Adipocyte (in vitro differentiated cells): Measurements from ENCODE around the gene TP53I13.
"Not testable (repeated sequence)": the region's sequence is repeated elsewhere in the genome, so short reads cannot be mapped to it uniquely, and the experiment has no call there.

ENCODE experiments used
- DNase-seq: peaks from one replicate; pipeline ENCODE4 v3.0.0-alpha.2; 2015; ENCODE audit warnings: low read depth
- H3K27me3 ChIP-seq: replicated peaks from 2 replicates; pipeline ENCODE4 v1.7.0; 2013; ENCODE audit warnings: mild to moderate bottlenecking, low read length, moderate library complexity; ENCODE audit not compliant: control insufficient read depth, insufficient read depth
- H3K36me3 ChIP-seq: 2 replicates; pipeline ENCODE4 v1.7.0; 2013; ENCODE audit warnings: low read length, mild to moderate bottlenecking, moderate library complexity; ENCODE audit not compliant: control insufficient read depth, insufficient read depth, severe bottlenecking
- H3K4me1 ChIP-seq: 2 replicates; pipeline ENCODE4 v1.7.0; 2013; ENCODE audit warnings: mild to moderate bottlenecking, low read length, moderate library complexity; ENCODE audit not compliant: control insufficient read depth, insufficient read depth
- H3K4me3 ChIP-seq: 2 replicates; pipeline ENCODE4 v1.7.0; 2013; ENCODE audit warnings: mild to moderate bottlenecking, low read length, moderate library complexity
- H3K9ac ChIP-seq: 2 replicates; pipeline ENCODE4 v1.7.0; 2013; ENCODE audit warnings: mild to moderate bottlenecking, low read length, moderate library complexity
- H3K9me3 ChIP-seq: 2 replicates; pipeline ENCODE4 v1.7.0; 2013; ENCODE audit warnings: mild to moderate bottlenecking, low read length, moderate library complexity; ENCODE audit not compliant: control insufficient read depth

Gene TP53I13

DNA sequence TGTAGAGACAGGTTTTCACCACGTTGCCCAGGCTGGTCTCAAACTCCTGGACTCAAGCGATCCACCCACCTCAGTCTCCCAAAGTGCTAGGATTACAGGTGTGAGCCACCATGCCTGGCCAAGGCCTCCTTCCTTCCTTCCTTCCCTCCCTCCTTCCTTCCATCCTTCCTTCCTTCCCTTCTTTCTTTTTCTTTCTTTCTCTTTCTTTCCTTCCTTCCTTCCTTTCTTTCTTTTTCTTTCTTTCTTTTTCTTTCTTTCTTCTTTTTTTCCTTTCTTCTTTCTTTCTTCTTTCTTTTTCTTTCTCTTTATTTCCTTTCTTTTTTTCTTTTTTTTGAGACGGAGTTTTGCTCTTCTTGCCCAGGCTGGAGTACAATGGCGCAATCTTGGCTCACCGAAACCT is 10.4 kb upstream of the TP53I13 start:
- DNase-seq, H3K27me3 ChIP-seq, H3K9ac ChIP-seq, H3K9me3 ChIP-seq, H3K4me3 ChIP-seq: not testable (repeated sequence)
- H3K36me3 ChIP-seq: peaks cover 27% of the 10 kb centered on the region
- peaks cover 25% of the 10 kb centered on the region for H3K4me1 ChIP-seq

DNA sequence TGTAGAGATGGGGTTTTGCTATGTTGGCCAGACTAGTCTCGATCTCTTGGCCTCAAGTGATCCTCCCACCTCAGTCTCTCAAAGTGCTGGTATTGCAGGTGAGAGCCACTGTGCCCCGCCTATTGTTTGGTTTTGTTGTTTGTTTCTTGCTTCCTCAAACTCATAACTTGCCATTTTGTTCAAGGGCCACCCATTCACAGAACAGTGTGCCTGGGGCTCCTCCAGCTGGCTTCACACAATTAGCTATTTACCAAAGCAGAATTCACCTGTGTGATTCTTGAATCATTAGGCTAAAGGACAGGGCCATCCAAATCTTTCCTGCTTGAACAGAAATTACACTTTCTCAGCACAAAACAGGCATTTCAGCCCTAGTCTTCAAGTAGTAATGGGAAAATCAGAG is 8.9 kb upstream of the TP53I13 start:
- H3K27me3 ChIP-seq: no peaks in the 10 kb centered on the region
- peaks cover 27% of the 10 kb centered on the region for H3K36me3 ChIP-seq
- H3K9me3 ChIP-seq: no peaks in the 10 kb centered on the region
- no peak for DNase-seq
- no peak overlapping the region for H3K4me3 ChIP-seq
- H3K9ac ChIP-seq: no peak overlapping the region
- peaks cover 27% of the 10 kb centered on the region for H3K4me1 ChIP-seq

DNA sequence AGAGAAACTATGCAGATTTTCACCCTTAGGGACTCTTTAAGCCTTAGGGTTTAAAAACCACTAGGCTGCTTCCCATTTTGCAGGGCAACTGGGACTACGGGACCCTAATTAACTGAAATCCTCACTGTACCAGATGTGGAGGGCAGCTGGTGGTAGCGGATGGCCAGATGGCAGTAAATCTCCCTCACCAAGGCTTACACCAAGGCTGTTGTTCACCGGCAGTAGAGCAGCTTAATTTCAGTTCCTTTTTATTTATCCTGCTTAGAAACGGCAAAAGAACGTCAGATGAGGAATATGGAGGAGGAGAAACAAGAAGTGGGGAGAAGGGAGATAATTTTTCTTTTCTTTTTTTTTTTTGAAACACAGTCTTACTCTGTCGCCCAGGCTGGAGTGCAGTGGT is 8.2 kb upstream of the TP53I13 start:
- no peak for DNase-seq
- Histone ChIP-seq H3K9ac (no peak overlapping the region), H3K4me1 (peaks cover 29% of the 10 kb centered on the region)

DNA sequence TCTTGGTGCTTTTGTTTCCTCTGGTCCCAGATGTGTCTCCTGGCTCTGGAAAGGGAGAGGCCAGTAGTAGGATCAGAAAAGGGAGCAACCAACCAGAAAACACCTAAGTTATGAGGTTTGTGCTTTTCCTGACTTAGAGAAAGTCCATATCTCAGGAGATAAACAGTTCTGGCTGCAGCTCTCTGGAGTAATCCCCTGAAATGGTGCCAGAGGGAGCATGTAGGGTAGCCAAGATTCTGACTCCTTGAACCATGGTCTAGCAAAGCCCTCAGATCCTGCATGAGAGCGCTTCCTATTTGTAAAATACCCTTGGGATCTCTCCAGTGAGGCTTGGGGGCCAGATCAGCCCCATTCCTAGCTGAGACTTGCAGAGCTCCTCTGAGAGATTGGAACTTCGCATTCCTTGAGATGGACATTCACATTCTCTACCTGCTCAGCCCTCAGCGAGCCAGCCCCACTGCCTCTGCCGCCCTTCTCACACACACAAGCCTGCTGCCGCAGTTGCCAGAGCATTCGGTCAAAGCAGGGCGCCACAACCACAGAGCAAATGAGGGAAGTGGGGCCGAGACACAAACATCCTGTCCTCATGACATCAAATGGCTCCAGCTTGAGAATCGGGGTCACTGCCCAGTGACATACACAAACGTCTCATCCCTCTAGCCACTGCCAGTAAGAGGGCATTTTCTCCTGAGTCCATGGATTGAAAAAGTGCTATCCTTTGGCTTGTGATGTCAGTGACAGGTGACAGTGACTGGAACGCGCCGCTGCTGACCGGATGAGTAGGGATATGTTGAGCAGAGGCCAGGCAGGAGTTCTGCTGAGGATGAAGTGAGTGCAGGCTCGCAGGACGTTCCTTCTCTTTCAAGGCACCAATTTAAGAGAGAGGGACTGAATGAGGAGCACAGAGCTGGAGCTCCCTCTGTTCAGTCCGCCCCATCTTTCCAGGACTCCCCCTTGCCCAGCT is 6.7 kb upstream of the TP53I13 start:
- H3K4me3 ChIP-seq: no peak overlapping the region
- H3K27me3 ChIP-seq: no peaks in the 10 kb centered on the region
- no peak overlapping the region for H3K9ac ChIP-seq
- H3K4me1 ChIP-seq: peaks cover 35% of the 10 kb centered on the region
- DNase-seq: no peak
- peaks cover 27% of the 10 kb centered on the region for H3K36me3 ChIP-seq
- no peaks in the 10 kb centered on the region for H3K9me3 ChIP-seq

More for the DNA sequence above, 8.2 kb upstream of the TP53I13 start:
- Histone ChIP-seq H3K9me3 (no peaks in the 10 kb centered on the region), H3K27me3 (no peaks in the 10 kb centered on the region), H3K4me3 (no peak overlapping the region), H3K36me3 (peaks cover 27% of the 10 kb centered on the region)

DNA sequence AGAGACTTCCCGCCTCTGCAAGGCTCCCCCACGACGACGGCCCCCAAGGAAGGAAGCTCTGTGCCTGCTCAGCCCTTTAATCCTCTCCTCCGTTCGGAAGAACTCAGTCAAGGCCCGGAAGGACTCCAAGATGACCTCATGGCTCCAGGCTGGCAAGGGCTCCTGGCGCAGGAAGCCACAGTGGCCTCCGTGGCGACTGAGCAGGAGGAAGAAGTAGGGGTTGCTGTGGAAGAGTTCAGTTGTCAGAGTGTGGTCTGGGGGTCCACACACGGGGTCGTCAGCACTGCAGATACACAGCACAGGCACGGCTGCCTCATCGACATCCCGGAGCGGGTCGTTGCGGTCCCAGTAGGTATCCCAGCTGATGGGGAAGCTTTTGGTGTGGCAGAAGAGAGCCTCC is 5.9 kb upstream of the TP53I13 start:
- Histone ChIP-seq H3K9me3 (no peaks in the 10 kb centered on the region), H3K4me3 (no peak overlapping the region), H3K27me3 (no peaks in the 10 kb centered on the region), H3K36me3 (peaks cover 27% of the 10 kb centered on the region), H3K9ac (no peak overlapping the region), H3K4me1 (peaks cover 27% of the 10 kb centered on the region)
- no peak for DNase-seq

DNA sequence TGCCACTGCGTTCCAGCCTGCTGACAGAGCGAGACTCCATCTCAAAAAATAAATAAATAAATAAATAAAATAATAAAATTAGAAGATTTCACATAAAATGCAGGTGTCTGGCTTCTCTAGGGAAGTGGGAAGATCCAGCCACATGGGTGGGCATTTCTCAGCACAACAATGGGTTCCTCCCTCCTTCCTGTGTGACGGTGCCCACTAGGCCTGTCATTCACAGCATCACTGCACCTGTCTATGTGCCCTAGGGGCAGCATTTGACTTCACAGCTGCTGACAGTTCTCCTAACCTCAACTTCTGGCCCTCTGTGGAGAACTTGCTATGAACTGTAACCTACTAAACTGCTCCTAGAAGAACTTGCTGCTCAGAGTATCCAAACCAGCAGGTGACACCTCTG is 4.7 kb upstream of the TP53I13 start:
- Histone ChIP-seq H3K36me3 (peaks cover 27% of the 10 kb centered on the region), H3K4me1 (peaks cover 24% of the 10 kb centered on the region), H3K9ac (no peak overlapping the region), H3K4me3 (peak overlapping the region; percentile 92), H3K27me3 (no peaks in the 10 kb centered on the region), H3K9me3 (no peaks in the 10 kb centered on the region)
- DNase-seq: no peak

DNA sequence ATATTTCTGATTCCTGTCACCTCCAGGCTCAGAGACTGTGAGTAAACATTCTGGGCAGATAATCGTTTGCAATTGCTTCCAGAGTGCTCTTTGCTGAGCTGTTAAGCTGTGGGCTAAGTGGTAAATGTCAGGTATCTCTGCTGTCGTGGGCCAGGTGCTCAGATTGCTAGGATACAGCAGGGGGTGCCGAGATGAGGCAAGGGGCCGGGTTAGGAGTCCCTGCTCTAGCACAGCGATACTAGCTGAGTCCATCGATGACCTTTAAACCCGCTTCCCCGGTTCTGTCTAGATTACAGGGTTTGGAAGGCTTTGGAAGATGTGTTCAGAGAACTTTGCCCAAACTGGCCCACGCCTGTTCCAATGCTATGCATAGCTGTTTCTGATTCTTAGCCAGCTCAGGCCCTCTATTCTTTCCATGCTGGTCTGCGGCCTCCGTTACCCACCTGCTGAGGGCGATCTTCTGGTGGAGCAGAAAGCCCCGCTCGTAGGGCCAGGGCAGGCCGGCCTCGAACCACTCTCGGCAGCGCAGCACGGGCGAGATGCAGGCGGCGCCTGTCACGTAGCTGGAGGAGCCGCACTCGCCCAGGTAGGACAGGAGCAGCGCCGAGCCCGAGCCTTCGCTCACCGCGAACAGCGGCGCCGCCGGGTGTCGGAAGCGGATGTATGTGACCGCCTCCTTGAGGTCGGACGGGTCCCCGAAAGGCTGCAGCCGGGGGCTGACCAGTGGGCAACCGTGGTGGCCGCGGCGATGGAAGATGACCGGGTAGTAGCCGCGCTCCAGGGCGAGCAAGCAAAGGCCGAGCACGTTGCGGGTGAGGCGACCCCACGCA is 2.6 kb upstream of the TP53I13 start:
- peaks cover 29% of the 10 kb centered on the region for H3K36me3 ChIP-seq
- no peaks in the 10 kb centered on the region for H3K27me3 ChIP-seq
- peak overlapping the region; percentile 92 for H3K4me3 ChIP-seq
- H3K4me1 ChIP-seq: peaks cover 39% of the 10 kb centered on the region
- H3K9ac ChIP-seq: peak overlapping the region; percentile 86
- no peaks in the 10 kb centered on the region for H3K9me3 ChIP-seq
- no peak for DNase-seq

DNA sequence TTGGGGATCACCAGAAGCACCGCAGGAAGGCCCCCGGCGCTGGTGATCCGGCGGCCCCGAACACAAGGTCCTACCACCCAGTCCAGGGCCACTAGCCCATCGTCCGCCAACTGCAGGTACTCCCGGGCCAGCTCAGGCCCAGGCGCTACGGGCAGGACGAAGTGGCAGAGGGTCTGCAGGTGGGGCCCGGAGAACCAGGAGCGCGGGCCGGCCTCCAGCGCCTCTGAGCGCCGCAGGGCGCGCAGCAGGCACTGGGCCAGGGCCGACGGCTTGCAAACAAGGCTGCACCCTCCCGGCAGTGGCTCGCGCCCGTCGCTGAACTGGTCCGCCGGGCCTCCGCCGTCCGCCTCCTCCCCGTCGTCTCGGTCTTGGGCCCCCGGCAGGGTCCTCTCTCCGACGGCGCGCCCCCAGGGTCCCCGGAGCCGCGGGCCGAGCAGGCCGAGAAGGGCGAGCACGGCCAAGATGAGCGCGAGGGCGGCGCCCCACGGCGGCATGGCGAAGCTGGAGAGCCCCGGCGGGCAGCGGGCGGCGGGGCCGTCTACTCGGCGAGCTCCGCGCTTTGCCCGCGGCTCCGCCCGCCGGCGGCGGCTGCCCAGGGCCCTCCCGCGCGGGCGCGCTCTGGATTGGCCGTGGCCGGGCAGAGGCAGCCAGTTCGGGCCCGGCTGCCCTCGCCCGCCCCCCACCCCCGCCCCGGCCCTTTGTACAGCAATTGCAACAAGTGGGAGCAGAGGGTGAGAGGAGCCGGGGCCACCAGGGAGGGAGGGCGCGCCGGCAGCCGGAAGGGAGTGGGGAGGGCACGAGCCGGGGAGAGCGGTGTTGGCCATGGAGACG is 1.8 kb upstream of the TP53I13 start, which contains the start of gene ABHD15:
ABHD15 (minus strand) TSS at position 565 of the 831 bp plus-strand sequence; CDS start at position 494, 71 bp downstream.
- Histone ChIP-seq H3K9me3 (no peaks in the 10 kb centered on the region), H3K27me3 (no peaks in the 10 kb centered on the region), H3K36me3 (peaks cover 36% of the 10 kb centered on the region), H3K4me1 (peaks cover 38% of the 10 kb centered on the region), H3K4me3 (peak within 1 kb of the TSS; percentile 92), H3K9ac (peak within 1 kb of the TSS; percentile 94)
- peak; percentile 93 for DNase-seq

DNA sequence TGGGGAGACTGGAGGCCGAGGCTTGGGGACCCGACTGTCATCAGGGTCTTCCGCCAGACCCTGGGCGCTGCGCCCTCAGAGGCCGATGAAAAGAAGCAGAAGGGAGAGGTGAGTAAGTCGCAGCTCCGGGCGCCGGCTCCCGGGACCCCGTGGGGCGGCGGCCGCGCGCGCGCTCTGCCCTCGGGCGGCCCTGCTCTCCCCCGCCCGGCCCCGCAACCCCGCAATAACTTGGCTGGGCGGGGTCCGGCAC is 1.3 kb upstream of the TP53I13 start:
- H3K36me3 ChIP-seq: peaks cover 33% of the 10 kb centered on the region
- H3K4me1 ChIP-seq: peaks cover 40% of the 10 kb centered on the region
- no peaks in the 10 kb centered on the region for H3K9me3 ChIP-seq
- no peaks in the 10 kb centered on the region for H3K27me3 ChIP-seq
- peak overlapping the region; percentile 94 for H3K9ac ChIP-seq
- peak overlapping the region; percentile 92 for H3K4me3 ChIP-seq
- no peak for DNase-seq

DNA sequence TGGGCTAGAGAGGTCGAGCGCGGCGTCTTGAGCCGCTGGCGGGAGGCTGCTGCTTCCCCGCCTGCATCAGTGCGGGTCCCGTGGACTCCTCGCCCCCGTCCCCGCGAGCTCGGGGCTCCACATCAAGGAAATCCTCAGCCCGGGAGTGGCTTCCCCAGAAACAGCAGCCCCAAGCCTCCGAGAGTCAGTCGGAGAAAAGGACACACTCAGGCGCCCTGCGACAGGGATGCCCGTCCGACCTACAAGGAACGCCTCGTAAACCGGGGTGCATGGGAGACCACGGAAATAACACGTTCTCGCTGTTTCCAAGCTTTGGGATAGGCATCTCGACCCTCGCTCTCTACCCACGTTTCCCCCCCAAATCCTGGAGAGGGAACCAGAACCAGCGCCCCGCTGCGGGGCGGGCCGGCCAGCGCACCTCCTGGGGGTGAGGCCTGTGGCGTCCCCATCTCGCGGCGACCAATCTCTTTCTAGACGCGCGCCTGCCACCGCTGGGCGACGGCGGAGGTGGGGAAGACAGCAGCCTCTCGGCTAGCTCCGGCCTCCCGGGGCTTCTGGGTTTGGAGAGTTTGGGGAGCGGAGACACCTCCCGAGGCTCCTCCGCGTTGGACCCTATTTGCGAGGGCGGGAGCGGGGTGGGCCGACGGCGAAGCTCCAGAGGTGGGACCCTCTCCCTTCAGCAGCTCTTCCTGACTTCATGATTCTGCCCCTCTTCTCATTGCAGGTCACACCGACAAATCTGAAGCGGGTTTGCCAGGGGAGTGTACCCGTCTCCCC is 759 bp upstream of the TP53I13 start:
- no peaks in the 10 kb centered on the region for H3K27me3 ChIP-seq

More for the DNA sequence above, 759 bp upstream of the TP53I13 start:
- H3K4me3 ChIP-seq: peak overlapping the region; percentile 92
- peak overlapping the region; percentile 94 for H3K9ac ChIP-seq
- peak; percentile 79 for DNase-seq
- peaks cover 28% of the 10 kb centered on the region for H3K36me3 ChIP-seq
- H3K4me1 ChIP-seq: peaks cover 42% of the 10 kb centered on the region
- no peaks in the 10 kb centered on the region for H3K9me3 ChIP-seq
